Measurements from ENCODE around the gene STX4. TPM values are rescaled to one million over a fixed set of nuclear protein-coding genes. Genes with fewer than 3 reads are reported as not detected.

The STX4 gene
- total and polyA plus RNA-seq, 9 of the 15 experiments (the other 6 are each of a cell fraction or from before 2014, with no cell fraction given) = 3.2 to 48.0 (median 21.5) TPM

DNA sequence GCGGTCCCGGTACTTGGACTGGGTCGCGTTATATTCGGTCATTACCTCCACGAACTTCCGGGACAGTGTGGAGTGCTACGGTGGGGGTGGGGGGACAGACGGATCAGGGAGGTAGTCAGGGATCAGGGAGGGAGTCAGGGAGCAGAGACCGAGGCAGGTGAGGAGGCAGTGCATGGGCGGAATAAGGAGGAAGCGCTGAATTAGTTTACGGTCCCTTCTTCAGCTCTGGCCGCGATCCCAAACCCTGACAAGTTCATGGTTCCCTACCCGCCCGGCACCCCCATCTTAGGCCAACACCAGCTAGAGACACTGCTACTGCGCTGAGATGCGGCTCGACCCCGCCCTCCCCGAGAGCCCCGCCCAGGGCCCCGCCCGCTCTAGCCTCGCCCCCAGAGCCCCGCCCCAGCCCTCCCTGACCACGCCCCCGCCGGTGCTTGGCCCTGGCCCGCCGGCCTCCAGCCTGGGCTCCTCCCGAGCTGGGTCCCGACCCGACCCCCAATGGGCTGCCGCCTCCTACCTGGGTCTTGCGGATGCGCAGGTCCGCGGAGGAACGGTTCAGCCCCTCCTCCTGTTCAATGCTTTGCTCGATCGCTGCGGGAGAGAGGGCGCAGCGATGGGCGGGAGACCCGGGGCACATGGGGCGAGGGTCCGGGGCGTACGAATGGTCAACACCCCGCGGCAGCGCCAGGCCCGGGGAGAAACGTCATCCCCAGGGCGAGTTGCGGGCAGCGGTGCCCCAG lies 36.2 kb upstream of the STX4 start (continued):
- TF ChIP-seq MGA (IDR thresholded peaks at IDR 0.05) (no peak; the same call in 1 of the 2 replicates), SP2 (IDR thresholded peaks at IDR 0.05; ENCODE audit: extremely low read depth, low read depth, low read length, poor library complexity, severe bottlenecking) (no peak), SIN3A (IDR thresholded peaks at IDR 0.05; ENCODE audit: borderline replicate concordance in 2 of 2, control insufficient read depth in 1 of 2, low read depth in 2 of 2, low read length in 2 of 2) (peak in 1 of 2 experiments; percentile 36; a peak in 1 of 4 replicates), NCOA4 (IDR thresholded peaks at IDR 0.05; ENCODE audit: partially characterized antibody) (no peak), ETV1 (tag; conservative IDR thresholded peaks at IDR 0.05; ENCODE audit: low read depth) (peak; percentile 77), SNAPC5 (CRISPR knock-in tag; IDR thresholded peaks at IDR 0.05) (no peak), ZNF77 (CRISPR knock-in tag; IDR thresholded peaks at IDR 0.05) (no peak), YY1 (IDR thresholded peaks at IDR 0.05; ENCODE audit: borderline replicate concordance in 1 of 3, control insufficient read depth in 1 of 3, extremely low read depth in 1 of 3, insufficient read depth in 3 of 3, insufficient read length in 1 of 3, insufficient replicate concordance in 2 of 3, low read depth in 1 of 3, low read length in 2 of 3) (peak in 2 of 3 experiments; percentile 54 to 85), TAF7 (tag; IDR thresholded peaks at IDR 0.05) (0 out of 2 replicates have a peak, but pooled peaks have one; percentile 24), POLR2B (IDR thresholded peaks at IDR 0.05; ENCODE audit: low read depth, partially characterized antibody) (peak; percentile 89)
- TF ChIP-seq, protein P1, sequence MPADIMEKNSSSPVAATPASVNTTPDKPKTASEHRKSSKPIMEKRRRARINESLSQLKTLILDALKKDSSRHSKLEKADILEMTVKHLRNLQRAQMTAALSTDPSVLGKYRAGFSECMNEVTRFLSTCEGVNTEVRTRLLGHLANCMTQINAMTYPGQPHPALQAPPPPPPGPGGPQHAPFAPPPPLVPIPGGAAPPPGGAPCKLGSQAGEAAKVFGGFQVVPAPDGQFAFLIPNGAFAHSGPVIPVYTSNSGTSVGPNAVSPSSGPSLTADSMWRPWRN (IDR thresholded peaks at IDR 0.05; ENCODE audit: low read depth) = no peak
- TF ChIP-seq, protein P2, sequence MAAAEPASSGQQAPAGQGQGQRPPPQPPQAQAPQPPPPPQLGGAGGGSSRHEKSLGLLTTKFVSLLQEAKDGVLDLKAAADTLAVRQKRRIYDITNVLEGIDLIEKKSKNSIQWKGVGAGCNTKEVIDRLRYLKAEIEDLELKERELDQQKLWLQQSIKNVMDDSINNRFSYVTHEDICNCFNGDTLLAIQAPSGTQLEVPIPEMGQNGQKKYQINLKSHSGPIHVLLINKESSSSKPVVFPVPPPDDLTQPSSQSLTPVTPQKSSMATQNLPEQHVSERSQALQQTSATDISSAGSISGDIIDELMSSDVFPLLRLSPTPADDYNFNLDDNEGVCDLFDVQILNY (CRISPR knock-in tag; IDR thresholded peaks at IDR 0.05) = no peak

All from K562 (cell line).